HFF-Myc (cell line): Measurements from ENCODE around the gene BPIFB6.

Source experiments
- DNase-seq: peaks from one replicate; pipeline ENCODE4 v3.0.0-alpha.2; 2011; ENCODE audit warnings: low read depth; ENCODE audit errors: extremely low read depth
- H3K4me3 ChIP-seq: replicated peaks from 2 replicates; pipeline ENCODE4 v1.5.1; 2011; ENCODE audit warnings: low read depth, mild to moderate bottlenecking, control low read depth, low read length
- CTCF ChIP-seq: IDR thresholded peaks from 2 replicates; pipeline ENCODE4 v1.5.1; 2012; ENCODE audit warnings: mild to moderate bottlenecking, low read depth, low read length, control low read depth; ENCODE audit errors: missing control alignments

The BPIFB6 gene

GRCh38 chr20:33063271-33063670 lies 31.8 kb downstream of the BPIFB6 start:
- DNase-seq: no peak
- no peak for TF ChIP-seq CTCF
- H3K4me3 ChIP-seq: no peak overlapping the region

- H3K4me3 ChIP-seq: no peak overlapping the region
- TF ChIP-seq CTCF: no peak
- no peak for DNase-seq
Observed at GRCh38 chr20:33064572-33065287, 33.3 kb downstream of the BPIFB6 start.

- TF ChIP-seq CTCF: no peak
- H3K4me3 ChIP-seq: no peak overlapping the region
- no peak for DNase-seq
Observed at GRCh38 chr20:33065785-33066184, 34.3 kb downstream of the BPIFB6 start.

DNA sequence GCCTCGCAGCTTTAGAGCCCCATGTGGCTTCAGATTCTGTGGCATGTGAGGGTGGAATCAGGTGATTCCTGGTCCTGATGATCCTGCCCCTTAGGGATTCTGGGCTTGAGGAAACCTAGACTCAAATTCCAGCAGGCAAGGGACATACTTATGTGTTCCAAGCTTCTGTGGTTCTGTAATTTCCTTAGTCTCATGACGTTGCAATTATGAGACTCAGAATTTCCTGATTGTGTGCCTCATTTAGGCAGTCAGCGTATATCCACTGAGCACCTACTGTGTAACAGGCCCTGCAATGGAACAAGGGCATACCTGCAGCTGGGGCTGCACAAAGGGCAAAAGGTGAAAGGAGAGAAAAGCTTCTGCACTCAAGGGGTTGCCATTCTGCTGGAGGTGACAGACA lies 36.4 kb downstream of the BPIFB6 start:
- TF ChIP-seq CTCF: no peak
- no peak overlapping the region for H3K4me3 ChIP-seq
- DNase-seq: no peak

DNA sequence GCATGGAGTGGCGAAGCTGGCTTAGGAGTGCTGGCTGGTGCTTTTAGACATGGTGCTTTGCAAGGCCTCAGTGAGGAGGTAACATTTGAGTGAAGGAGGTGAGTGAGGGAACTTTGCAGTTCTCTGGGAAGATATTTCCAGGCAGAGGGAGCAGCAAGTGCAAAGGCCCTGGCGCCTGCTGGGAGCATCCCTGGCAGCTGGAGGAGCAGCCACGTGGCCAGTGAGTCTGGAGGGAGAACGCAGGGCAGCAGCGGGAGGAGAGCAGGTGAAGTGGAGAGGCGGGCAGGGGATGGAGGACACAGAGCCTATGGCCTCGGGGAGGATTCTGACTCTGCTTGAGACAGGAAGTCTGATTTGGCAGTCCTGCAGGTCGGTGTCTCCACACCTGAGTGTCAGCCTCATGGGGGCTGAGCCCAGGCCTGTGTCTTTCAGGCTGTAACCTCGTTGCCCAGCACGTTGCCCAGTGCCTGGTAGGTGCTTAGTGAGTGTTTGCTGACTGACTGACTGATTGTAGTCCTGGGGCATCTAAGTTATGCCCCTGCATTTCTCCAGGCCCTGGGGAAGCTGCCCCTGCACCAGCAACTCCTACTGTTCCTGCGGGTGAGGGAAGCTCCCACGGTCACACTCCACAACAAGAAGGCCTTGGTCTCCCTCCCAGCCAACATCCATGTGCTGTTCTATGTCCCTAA lies 36.9 kb downstream of the BPIFB6 start:
- DNase-seq: no peak
- TF ChIP-seq CTCF: no peak
- H3K4me3 ChIP-seq: no peak overlapping the region

GRCh38 chr20:33069673-33070072 lies 38.2 kb downstream of the BPIFB6 start:
- TF ChIP-seq CTCF: no peak
- no peak overlapping the region for H3K4me3 ChIP-seq
- DNase-seq: no peak
